GM12878 (cell line): ENCODE measurements around the gene ZNF93. TPM values are rescaled to one million over a fixed set of nuclear protein-coding genes. Genes with fewer than 3 reads are reported as not detected.
"Not testable (repeated sequence)": the region's sequence is repeated elsewhere in the genome, so short reads cannot be mapped to it uniquely, and the experiment has no call there.

Experiments
- ATAC-seq: fragments of 200-7000 bp; cut with Tn5 transposase; 3 replicates; pipeline ENCODE4 v1.9.1; 2020; ENCODE audit warnings: mild to moderate bottlenecking, moderate library complexity
- BruUV-seq: library from RNA; stranded (reverse); fragments of 400-500 nt; replicated peaks from 2 replicates; lab custom pipeline; 2021; lab: Mats Ljungman, UMichigan
- CTCF ChIA-PET: fragments of 300-600 bp; sonication (Branson Sonifier 250); formaldehyde crosslinking; extraction: SDS; loops from one replicate; lab custom pipeline; 2021; ENCODE audit warnings: inconsistent platforms; lab: Yijun Ruan, JAX
- POLR2A ChIA-PET: fragments of 350-600 bp; formaldehyde crosslinking; extraction: SDS; loops from one replicate; lab custom pipeline; 2021; ENCODE audit warnings: inconsistent platforms; lab: Charles Lee
- RAD21 ChIA-PET: fragments of 300-600 bp; sonication (Branson Sonifier 250); formaldehyde crosslinking; loops from one replicate; lab custom pipeline; 2023; ENCODE audit warnings: antibody characterized with exemption; ENCODE audit not compliant: unreplicated experiment; lab: Charles Lee
- SMC1A ChIA-PET: fragments of 300-600 bp; sonication (Branson Sonifier 250); formaldehyde crosslinking; loops from one replicate; lab custom pipeline; 2023; ENCODE audit not compliant: unreplicated experiment, uncharacterized antibody; lab: Charles Lee
- DNase-seq: peaks from one replicate; pipeline ENCODE4 v3.0.0-alpha.2; 2011; ENCODE audit warnings: low read depth, low spot score
- FAIRE-seq: peaks from 3 replicates; lab custom pipeline; 2011; peaks lifted over from hg19 to GRCh38; lab: Jason Lieb, UNC
- H2AFZ ChIP-seq: 2 replicates; pipeline ENCODE4 v1.6.0; 2011; ENCODE audit warnings: low read depth, low read length, control low read depth; ENCODE audit not compliant: control insufficient read depth
- H3K27ac ChIP-seq: 2 replicates; pipeline ENCODE4 v1.5.1; 2011; ENCODE audit warnings: control low read depth; ENCODE audit not compliant: control insufficient read depth, insufficient read depth
- H3K27me3 ChIP-seq, 2 experiments: replicated peaks in 1 of 2; 2 replicates each; pipeline versions ENCODE4 v1.6.0 to v1.6.1; 2011; ENCODE audit warnings: low read length in 1 of 2; ENCODE audit not compliant: control insufficient read depth in 2 of 2, insufficient read depth in 2 of 2
- H3K36me3 ChIP-seq, 2 experiments: 2 replicates each; pipeline ENCODE4 v1.5.1; 2011; ENCODE audit warnings: low read length in 1 of 2; ENCODE audit not compliant: control insufficient read depth in 2 of 2, insufficient read depth in 2 of 2
- H3K4me1 ChIP-seq: 2 replicates; pipeline ENCODE4 v1.6.1; 2011; ENCODE audit warnings: mild to moderate bottlenecking, low read length, moderate library complexity, mixed read lengths; ENCODE audit not compliant: control insufficient read depth, insufficient read depth
- H3K4me2 ChIP-seq: 2 replicates; pipeline ENCODE4 v1.6.0; 2011; ENCODE audit warnings: control low read depth; ENCODE audit not compliant: control insufficient read depth, insufficient read depth
- H3K4me3 ChIP-seq: fragments of 200-600 bp; sonication (generic); 2 replicates; pipeline ENCODE4 v1.5.1; 2016
- H3K79me2 ChIP-seq: 2 replicates; pipeline ENCODE4 v1.6.0; 2011; ENCODE audit warnings: low read length; ENCODE audit not compliant: control insufficient read depth, insufficient read depth
- H3K9ac ChIP-seq: 2 replicates; pipeline ENCODE4 v1.8.0; 2011; ENCODE audit warnings: low read length, control low read depth, mixed read lengths; ENCODE audit not compliant: control insufficient read depth, insufficient read depth
- H3K9me3 ChIP-seq: replicated peaks from 3 replicates; pipeline ENCODE4 v1.5.1; 2011; ENCODE audit warnings: mild to moderate bottlenecking, low read length; ENCODE audit not compliant: control insufficient read depth, insufficient read depth
- H4K20me1 ChIP-seq: 2 replicates; pipeline ENCODE4 v1.6.0; 2011; ENCODE audit not compliant: control insufficient read depth, insufficient read depth
- RB1 ChIP-seq: fragments of 450-650 bp; formaldehyde crosslinking; IDR thresholded peaks from 2 replicates; pipeline ENCODE4 v1.6.1; 2017; ENCODE audit warnings: mild to moderate bottlenecking, borderline replicate concordance
- SMC3 ChIP-seq: IDR thresholded peaks from 2 replicates; pipeline ENCODE4 v1.6.1; 2011; ENCODE audit warnings: low read length, improper control_type of control experiment, borderline replicate concordance
- USF1 ChIP-seq: IDR thresholded peaks from 2 replicates; pipeline ENCODE4 v1.6.1; 2011; ENCODE audit warnings: borderline replicate concordance, low read depth, mild to moderate bottlenecking, moderate library complexity, mixed read lengths, low read length; ENCODE audit not compliant: insufficient read depth; ENCODE audit errors: extremely low read length
- ZNF592 ChIP-seq: fragments of 450-650 bp; IDR thresholded peaks from 2 replicates; pipeline ENCODE4 v1.6.1; 2017; ENCODE audit warnings: mild to moderate bottlenecking, moderate library complexity
- WGBS: methylation state at CpG from one replicate; pipeline ENCODE4 v1.1.6; 2016; ENCODE audit warnings: low lambda C conversion rate; ENCODE audit not compliant: insufficient replicate concordance, insufficient coverage; ENCODE audit errors: missing lambda C conversion rate; 5-methylcytosine and 5-hydroxymethylcytosine counted together
- in situ Hi-C: fragments of 300-500 bp; cut with MboI; formaldehyde crosslinking; loops from 9 replicates; pipeline ENCODE4 v1.14.3; 2018; ENCODE audit warnings: mixed read lengths
- intact Hi-C: fragments of 100-400 bp; cut with micrococcal nuclease; formaldehyde crosslinking; loops from one replicate; pipeline ENCODE4 v1.14.2; 2022; ENCODE audit not compliant: unreplicated experiment
- polyA plus RNA-seq, 11 experiments: library from polyadenylated mRNA; depleted of rRNA in 4 of 11; unstranded in 6 of 11; stranded (reverse) in 5 of 11; fragments of >200 nt; fragmentation: Nextera tagmentation in 4 of 11; fragmentation: Illumina TruSeq in 1 of 11; extraction: Ambion mirVana in 4 of 11; extraction: Trizol in 1 of 11; gene quantifications; 1 replicate in 1 of 11; 2 replicates in 10 of 11; pipeline versions ENCODE4 v1.2.1 to v1.2.3, GENCODE V29; 2011 to 2016; ENCODE audit warnings: inconsistent platforms in 2 of 11, missing spikeins in 2 of 11, low read depth in 1 of 11
- total RNA-seq, 4 experiments: library from RNA; depleted of rRNA in 3 of 4; stranded (reverse); fragments of >200 nt in 3 of 4; fragmentation: Illumina TruSeq in 1 of 4; extraction: Trizol in 1 of 4; gene quantifications; 2 replicates each; pipeline versions ENCODE4 v1.2.1 to v1.2.3, GENCODE V29; 2013 to 2021

Gene ZNF93
- total and polyA plus RNA-seq, 10 of the 15 experiments (the other 5 are each of a cell fraction or from before 2014, with no cell fraction given), result 0.70 to 7.9 (median 1.9) TPM

GRCh38 chr19:19866611-19867248, 34.0 kb upstream of the ZNF93 start (continued):
- TF ChIP-seq ZNF592, result no peak
- no peak for TF ChIP-seq USF1
- TF ChIP-seq SMC3, result no peak
- TF ChIP-seq RB1, result no peak

GRCh38 chr19:19870086-19870485, 30.7 kb upstream of the ZNF93 start:
- H3K36me3 ChIP-seq, H3K27ac ChIP-seq, H4K20me1 ChIP-seq, intact Hi-C loops, ATAC-seq, H3K4me1 ChIP-seq, BruUV-seq, H3K27me3 ChIP-seq, FAIRE-seq, H3K4me2 ChIP-seq, RAD21 ChIA-PET, H3K4me3 ChIP-seq, in situ Hi-C loops, DNase-seq, H2AFZ ChIP-seq, H3K9ac ChIP-seq: not testable (repeated sequence)
- ChIA-PET POLR2A (interaction anchor here (1.1 kb wide), 1 partner anchor 31 kb away, joined by 3 read pairs; no protein-coding TSS in a partner anchor), CTCF (interaction anchor here (0.6 kb wide), 1 partner anchor 206 kb away, joined by 3 read pairs; no protein-coding TSS in a partner anchor), SMC1A (interaction anchor here (2.8 kb wide), 1 partner anchor 32 kb away, joined by 10 read pairs; the partner anchor contains the start of gene ZNF93)
- peaks cover 16% of the 10 kb centered on the region for H3K79me2 ChIP-seq
- WGBS, result 100% methylated on average over 5 of the region's 5 CpGs
- H3K9me3 ChIP-seq, result peaks cover 13% of the 10 kb centered on the region; the same call in 2 of the 3 replicates
